ENCODE results near the gene TBC1D10B. TPM values are rescaled to one million over a fixed set of nuclear protein-coding genes. Genes with fewer than 3 reads are reported as not detected.

Gene TBC1D10B
- total RNA-seq, 1 experiment from 2014 or later, result 49.2 TPM

DNA sequence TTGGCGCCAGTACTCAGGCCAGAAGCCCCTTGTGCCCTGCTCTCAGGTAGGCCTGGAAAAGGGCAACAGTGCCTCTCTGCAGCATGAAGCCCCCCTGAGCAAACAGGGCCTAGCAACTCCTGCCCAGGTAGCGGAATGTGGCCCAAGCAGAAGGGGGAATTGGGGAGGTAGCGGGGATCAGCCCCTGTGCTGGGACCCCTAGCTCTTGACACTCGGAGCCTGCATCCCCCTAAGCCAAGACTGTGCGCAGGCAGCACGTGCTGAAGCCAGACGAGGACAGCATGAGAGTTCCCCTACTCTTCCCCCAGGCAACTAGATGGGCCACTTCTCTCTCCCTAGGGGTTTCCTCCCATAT, 14.4 kb downstream of the TBC1D10B start:
- Histone ChIP-seq H3K4me2 (ENCODE audit: low read length) (peak overlapping the region; percentile 74), H3K9me2 (ENCODE audit: insufficient read depth) (no peaks in the 10 kb centered on the region), H4K20me1 (ENCODE audit: insufficient read depth) (no peaks in the 10 kb centered on the region), H2AFZ (ENCODE audit: low read depth, low read length, poor library complexity, severe bottlenecking) (no peak overlapping the region), H3K4me1 (ENCODE audit: control insufficient read depth in 1 of 2, insufficient read depth in 2 of 2, low read length in 2 of 2) (peaks cover 39 to 54% of the 10 kb centered on the region in 2 experiments), H3K79me2 (ENCODE audit: insufficient read depth, low read length) (peaks cover 47% of the 10 kb centered on the region), H3K36me3 (ENCODE audit: control insufficient read depth in 1 of 2, insufficient read depth in 2 of 2, low read length in 2 of 2) (peaks cover 14 to 52% of the 10 kb centered on the region in 2 experiments), H3K9me3 (ENCODE audit: control insufficient read depth in 1 of 2, insufficient read depth in 1 of 2, low read depth in 1 of 2, low read length in 2 of 2) (no peaks in the 10 kb centered on the region), H3K4me3 (replicated peaks in 1 of 2; ENCODE audit: low read depth in 1 of 2, low read length in 2 of 2) (peak overlapping the region; percentile 86 to 92), H3K27ac (ENCODE audit: low read depth, low read length) (peak overlapping the region; percentile 92), H3K9ac (ENCODE audit: low read length) (peak overlapping the region; percentile 99), H3K27me3 (ENCODE audit: insufficient read depth, low read length) (no peaks in the 10 kb centered on the region)
- TF ChIP-seq ZNF274 (IDR thresholded peaks at IDR 0.05; ENCODE audit: low read depth, low read length), result no peak
- TF ChIP-seq, protein P1, sequence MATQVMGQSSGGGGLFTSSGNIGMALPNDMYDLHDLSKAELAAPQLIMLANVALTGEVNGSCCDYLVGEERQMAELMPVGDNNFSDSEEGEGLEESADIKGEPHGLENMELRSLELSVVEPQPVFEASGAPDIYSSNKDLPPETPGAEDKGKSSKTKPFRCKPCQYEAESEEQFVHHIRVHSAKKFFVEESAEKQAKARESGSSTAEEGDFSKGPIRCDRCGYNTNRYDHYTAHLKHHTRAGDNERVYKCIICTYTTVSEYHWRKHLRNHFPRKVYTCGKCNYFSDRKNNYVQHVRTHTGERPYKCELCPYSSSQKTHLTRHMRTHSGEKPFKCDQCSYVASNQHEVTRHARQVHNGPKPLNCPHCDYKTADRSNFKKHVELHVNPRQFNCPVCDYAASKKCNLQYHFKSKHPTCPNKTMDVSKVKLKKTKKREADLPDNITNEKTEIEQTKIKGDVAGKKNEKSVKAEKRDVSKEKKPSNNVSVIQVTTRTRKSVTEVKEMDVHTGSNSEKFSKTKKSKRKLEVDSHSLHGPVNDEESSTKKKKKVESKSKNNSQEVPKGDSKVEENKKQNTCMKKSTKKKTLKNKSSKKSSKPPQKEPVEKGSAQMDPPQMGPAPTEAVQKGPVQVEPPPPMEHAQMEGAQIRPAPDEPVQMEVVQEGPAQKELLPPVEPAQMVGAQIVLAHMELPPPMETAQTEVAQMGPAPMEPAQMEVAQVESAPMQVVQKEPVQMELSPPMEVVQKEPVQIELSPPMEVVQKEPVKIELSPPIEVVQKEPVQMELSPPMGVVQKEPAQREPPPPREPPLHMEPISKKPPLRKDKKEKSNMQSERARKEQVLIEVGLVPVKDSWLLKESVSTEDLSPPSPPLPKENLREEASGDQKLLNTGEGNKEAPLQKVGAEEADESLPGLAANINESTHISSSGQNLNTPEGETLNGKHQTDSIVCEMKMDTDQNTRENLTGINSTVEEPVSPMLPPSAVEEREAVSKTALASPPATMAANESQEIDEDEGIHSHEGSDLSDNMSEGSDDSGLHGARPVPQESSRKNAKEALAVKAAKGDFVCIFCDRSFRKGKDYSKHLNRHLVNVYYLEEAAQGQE (IDR thresholded peaks at IDR 0.05; ENCODE audit: low read depth), result no peak
- no peak for TF ChIP-seq FOSL1 (IDR thresholded peaks at IDR 0.05; ENCODE audit: low read depth)
- TF ChIP-seq YY1 (IDR thresholded peaks at IDR 0.05; ENCODE audit: extremely low read depth, insufficient replicate concordance, low read depth, low read length), result no peak
- TF ChIP-seq SP1 (IDR thresholded peaks at IDR 0.05; ENCODE audit: low read depth), result no peak
- peak; percentile 27; the same call in 1 of the 2 replicates for TF ChIP-seq POLR2AphosphoS5 (IDR thresholded peaks at IDR 0.05; ENCODE audit: low read depth, low read length)
- no peak for TF ChIP-seq EGR1 (IDR thresholded peaks at IDR 0.05; ENCODE audit: low read depth)
- TF ChIP-seq CEBPB (IDR thresholded peaks at IDR 0.05; ENCODE audit: low read depth), result no peak
- no peak for TF ChIP-seq RAD21 (IDR thresholded peaks at IDR 0.05; ENCODE audit: low read depth)
- TF ChIP-seq, protein P2, sequence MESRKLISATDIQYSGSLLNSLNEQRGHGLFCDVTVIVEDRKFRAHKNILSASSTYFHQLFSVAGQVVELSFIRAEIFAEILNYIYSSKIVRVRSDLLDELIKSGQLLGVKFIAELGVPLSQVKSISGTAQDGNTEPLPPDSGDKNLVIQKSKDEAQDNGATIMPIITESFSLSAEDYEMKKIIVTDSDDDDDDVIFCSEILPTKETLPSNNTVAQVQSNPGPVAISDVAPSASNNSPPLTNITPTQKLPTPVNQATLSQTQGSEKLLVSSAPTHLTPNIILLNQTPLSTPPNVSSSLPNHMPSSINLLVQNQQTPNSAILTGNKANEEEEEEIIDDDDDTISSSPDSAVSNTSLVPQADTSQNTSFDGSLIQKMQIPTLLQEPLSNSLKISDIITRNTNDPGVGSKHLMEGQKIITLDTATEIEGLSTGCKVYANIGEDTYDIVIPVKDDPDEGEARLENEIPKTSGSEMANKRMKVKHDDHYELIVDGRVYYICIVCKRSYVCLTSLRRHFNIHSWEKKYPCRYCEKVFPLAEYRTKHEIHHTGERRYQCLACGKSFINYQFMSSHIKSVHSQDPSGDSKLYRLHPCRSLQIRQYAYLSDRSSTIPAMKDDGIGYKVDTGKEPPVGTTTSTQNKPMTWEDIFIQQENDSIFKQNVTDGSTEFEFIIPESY (IDR thresholded peaks at IDR 0.05; ENCODE audit: extremely low read depth, insufficient replicate concordance, low read length), result no peak
- TF ChIP-seq, protein P3, sequence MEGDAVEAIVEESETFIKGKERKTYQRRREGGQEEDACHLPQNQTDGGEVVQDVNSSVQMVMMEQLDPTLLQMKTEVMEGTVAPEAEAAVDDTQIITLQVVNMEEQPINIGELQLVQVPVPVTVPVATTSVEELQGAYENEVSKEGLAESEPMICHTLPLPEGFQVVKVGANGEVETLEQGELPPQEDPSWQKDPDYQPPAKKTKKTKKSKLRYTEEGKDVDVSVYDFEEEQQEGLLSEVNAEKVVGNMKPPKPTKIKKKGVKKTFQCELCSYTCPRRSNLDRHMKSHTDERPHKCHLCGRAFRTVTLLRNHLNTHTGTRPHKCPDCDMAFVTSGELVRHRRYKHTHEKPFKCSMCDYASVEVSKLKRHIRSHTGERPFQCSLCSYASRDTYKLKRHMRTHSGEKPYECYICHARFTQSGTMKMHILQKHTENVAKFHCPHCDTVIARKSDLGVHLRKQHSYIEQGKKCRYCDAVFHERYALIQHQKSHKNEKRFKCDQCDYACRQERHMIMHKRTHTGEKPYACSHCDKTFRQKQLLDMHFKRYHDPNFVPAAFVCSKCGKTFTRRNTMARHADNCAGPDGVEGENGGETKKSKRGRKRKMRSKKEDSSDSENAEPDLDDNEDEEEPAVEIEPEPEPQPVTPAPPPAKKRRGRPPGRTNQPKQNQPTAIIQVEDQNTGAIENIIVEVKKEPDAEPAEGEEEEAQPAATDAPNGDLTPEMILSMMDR (IDR thresholded peaks at IDR 0.05 in 2 of 3, conservative IDR thresholded peaks at IDR 0.05 in 1 of 3; ENCODE audit: borderline replicate concordance in 1 of 3, insufficient read depth in 1 of 3, low read depth in 2 of 3, low read length in 2 of 3), result no peak
- TF ChIP-seq EZH2 (IDR thresholded peaks at IDR 0.05), result no peak
- TF ChIP-seq SIN3A (IDR thresholded peaks at IDR 0.05; ENCODE audit: low read depth), result peak; percentile 10; the same call in 1 of the 2 replicates
- TF ChIP-seq CBX3 (IDR thresholded peaks at IDR 0.05; ENCODE audit: low read depth), result no peak
- BruUV-seq (replicated peaks), result no TSS peak
- CTCF ChIA-PET, result interaction anchor here (2.0 kb wide), 2 partner anchors 15 to 54 kb away, joined by 7 to 10 read pairs; partner anchors contain the start of gene TBC1D10B
- RAD21 ChIA-PET (ENCODE audit: low non-redundant PET in 1 of 2, low total read pairs in 2 of 2, uncharacterized antibody in 2 of 2, unreplicated experiment in 2 of 2), result interaction anchor here in 1 of 2 experiments (1.0 kb wide), 1 partner anchor 74 kb away, joined by 3 read pairs; the partner anchor contains the start of gene DCTPP1
- intact Hi-C loops (cut with micrococcal nuclease), result loop anchor here (1.0 kb wide), 1 partner anchor 39 kb away; the partner anchor contains the start of gene ZNF48
- no peak for DNase-seq (ENCODE audit: low read depth, low spot score)
- ATAC-seq, result no peak
- POLR2A ChIA-PET, result interaction anchor here (2.5 kb wide), 1 partner anchor 15 kb away, joined by 15 read pairs; the partner anchor contains the start of gene TBC1D10B
